ENCODE data around the gene UBIAD1. TPM values are rescaled to one million over a fixed set of nuclear protein-coding genes. Genes with fewer than 3 reads are reported as not detected.
A peak's percentile ranks its signal among the peaks of the same experiment; 100 is the strongest.

The UBIAD1 gene
- total and polyA plus RNA-seq, 10 of the 15 experiments (the other 5 are each of a cell fraction or from before 2014, with no cell fraction given): 4.5 to 23.8 (median 16.0) TPM

- TF ChIP-seq, protein P1, sequence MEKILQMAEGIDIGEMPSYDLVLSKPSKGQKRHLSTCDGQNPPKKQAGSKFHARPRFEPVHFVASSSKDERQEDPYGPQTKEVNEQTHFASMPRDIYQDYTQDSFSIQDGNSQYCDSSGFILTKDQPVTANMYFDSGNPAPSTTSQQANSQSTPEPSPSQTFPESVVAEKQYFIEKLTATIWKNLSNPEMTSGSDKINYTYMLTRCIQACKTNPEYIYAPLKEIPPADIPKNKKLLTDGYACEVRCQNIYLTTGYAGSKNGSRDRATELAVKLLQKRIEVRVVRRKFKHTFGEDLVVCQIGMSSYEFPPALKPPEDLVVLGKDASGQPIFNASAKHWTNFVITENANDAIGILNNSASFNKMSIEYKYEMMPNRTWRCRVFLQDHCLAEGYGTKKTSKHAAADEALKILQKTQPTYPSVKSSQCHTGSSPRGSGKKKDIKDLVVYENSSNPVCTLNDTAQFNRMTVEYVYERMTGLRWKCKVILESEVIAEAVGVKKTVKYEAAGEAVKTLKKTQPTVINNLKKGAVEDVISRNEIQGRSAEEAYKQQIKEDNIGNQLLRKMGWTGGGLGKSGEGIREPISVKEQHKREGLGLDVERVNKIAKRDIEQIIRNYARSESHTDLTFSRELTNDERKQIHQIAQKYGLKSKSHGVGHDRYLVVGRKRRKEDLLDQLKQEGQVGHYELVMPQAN (conservative IDR thresholded peaks at IDR 0.05): no peak
- TF ChIP-seq NFYA (IDR thresholded peaks at IDR 0.05; ENCODE audit: borderline replicate concordance, low read depth, low read length) (no peak), FOS (IDR thresholded peaks at IDR 0.05; ENCODE audit: borderline replicate concordance, extremely low read depth, insufficient read length) (no peak), ZNF622 (IDR thresholded peaks at IDR 0.05) (no peak), RAD21 (IDR thresholded peaks at IDR 0.05; ENCODE audit: insufficient read depth, low read depth, low read length) (peak; percentile 50), STAT1 (conservative IDR thresholded peaks at IDR 0.05) (no peak), CBFB (IDR thresholded peaks at IDR 0.05; ENCODE audit: low read depth) (no peak), HDAC6 (IDR thresholded peaks at IDR 0.05; ENCODE audit: unreplicated experiment) (no peak), RFX5 (IDR thresholded peaks at IDR 0.05; ENCODE audit: low read depth, low read length) (no peak), BACH1 (IDR thresholded peaks at IDR 0.05; ENCODE audit: borderline replicate concordance) (no peak), SMC3 (IDR thresholded peaks at IDR 0.05; ENCODE audit: borderline replicate concordance, low read length) (peak; percentile 64), CEBPB (IDR thresholded peaks at IDR 0.05; ENCODE audit: borderline replicate concordance in 1 of 2, low read depth in 2 of 2, low read length in 2 of 2) (no peak), NR2C2 (IDR thresholded peaks at IDR 0.05; ENCODE audit: borderline replicate concordance, control insufficient read depth, insufficient read length, low read depth) (no peak)
- TF ChIP-seq, protein P2, sequence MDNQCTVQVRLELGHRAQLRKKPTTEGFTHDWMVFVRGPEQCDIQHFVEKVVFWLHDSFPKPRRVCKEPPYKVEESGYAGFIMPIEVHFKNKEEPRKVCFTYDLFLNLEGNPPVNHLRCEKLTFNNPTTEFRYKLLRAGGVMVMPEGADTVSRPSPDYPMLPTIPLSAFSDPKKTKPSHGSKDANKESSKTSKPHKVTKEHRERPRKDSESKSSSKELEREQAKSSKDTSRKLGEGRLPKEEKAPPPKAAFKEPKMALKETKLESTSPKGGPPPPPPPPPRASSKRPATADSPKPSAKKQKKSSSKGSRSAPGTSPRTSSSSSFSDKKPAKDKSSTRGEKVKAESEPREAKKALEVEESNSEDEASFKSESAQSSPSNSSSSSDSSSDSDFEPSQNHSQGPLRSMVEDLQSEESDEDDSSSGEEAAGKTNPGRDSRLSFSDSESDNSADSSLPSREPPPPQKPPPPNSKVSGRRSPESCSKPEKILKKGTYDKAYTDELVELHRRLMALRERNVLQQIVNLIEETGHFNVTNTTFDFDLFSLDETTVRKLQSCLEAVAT (IDR thresholded peaks at IDR 0.05): no peak
These were observed 64.6 kb downstream of the UBIAD1 start (continued) for GRCh38 chr1:11337580-11338073.

Small RNAs within 50 kb of the gene (small RNA-seq; reads per million reads assigned to genes)
- gene RNU6-291P (not detected), gene RPL39P6 (not detected)

Other genes with a start within 250 kb of the UBIAD1 start
- 0.05 TPM in 1 of 2 replicates, not detected in the other for gene MASP2, start 226.0 kb upstream of the UBIAD1 start, total RNA-seq (2014; rRNA removed)
- gene MASP2, start 226.0 kb upstream of the UBIAD1 start, total RNA-seq (2014; rRNA removed; fragmentation: Illumina TruSeq; extraction: Trizol): 0.04 TPM in 1 of 2 replicates, not detected in the other
- gene MASP2, start 226.0 kb upstream of the UBIAD1 start, total RNA-seq (2021): not detected in 2 replicates
- not detected in 2 replicates for gene MASP2, start 226.0 kb upstream of the UBIAD1 start, polyA plus RNA-seq (2011; rRNA removed)
- not detected in 2 replicates for gene MASP2, start 226.0 kb upstream of the UBIAD1 start, polyA plus RNA-seq (2014; fragmentation: Illumina TruSeq; extraction: Trizol)
- gene MASP2, start 226.0 kb upstream of the UBIAD1 start, polyA plus RNA-seq (2014; fragmentation: Nextera tagmentation; extraction: Ambion mirVana): under 1 TPM in 1 of 2 experiments, not detected in 1; 0.06 TPM
- not detected in 2 replicates for gene MASP2, start 226.0 kb upstream of the UBIAD1 start, polyA plus RNA-seq (2014; rRNA removed)
- under 1 TPM in 1 of 2 experiments, not detected in 1; 0.21 TPM for gene MASP2, start 226.0 kb upstream of the UBIAD1 start, polyA plus RNA-seq (2016; fragmentation: Nextera tagmentation; extraction: Ambion mirVana)
- 49.9 and 81.2 TPM in 2 replicates for gene SRM, start 213.2 kb upstream of the UBIAD1 start, total RNA-seq (2014; rRNA removed)
- 40.6 and 43.0 TPM in 2 replicates for gene SRM, start 213.2 kb upstream of the UBIAD1 start, total RNA-seq (2014; rRNA removed; fragmentation: Illumina TruSeq; extraction: Trizol)
- 249 and 255 TPM in 2 replicates for gene SRM, start 213.2 kb upstream of the UBIAD1 start, total RNA-seq (2021)
- gene SRM, start 213.2 kb upstream of the UBIAD1 start, polyA plus RNA-seq (2011; rRNA removed): 11.0 and 22.2 TPM in 2 replicates
- 59.5 and 133 TPM in 2 replicates for gene SRM, start 213.2 kb upstream of the UBIAD1 start, polyA plus RNA-seq (2014; fragmentation: Illumina TruSeq; extraction: Trizol)
- 10 to 100 TPM; 16.7 to 46.6 TPM for gene SRM, start 213.2 kb upstream of the UBIAD1 start, polyA plus RNA-seq (2014; fragmentation: Nextera tagmentation; extraction: Ambion mirVana)
- 142 and 185 TPM in 2 replicates for gene SRM, start 213.2 kb upstream of the UBIAD1 start, polyA plus RNA-seq (2014; rRNA removed)
- gene SRM, start 213.2 kb upstream of the UBIAD1 start, polyA plus RNA-seq (2016; fragmentation: Nextera tagmentation; extraction: Ambion mirVana): 100 to 1,000 TPM in 1 of 2 experiments, 10 to 100 TPM in 1; 81.1 to 155 TPM
- 70.3 and 81.2 TPM in 2 replicates for gene EXOSC10, start 173.3 kb upstream of the UBIAD1 start, total RNA-seq (2014; rRNA removed)
- 54.3 and 58.3 TPM in 2 replicates for gene EXOSC10, start 173.3 kb upstream of the UBIAD1 start, total RNA-seq (2014; rRNA removed; fragmentation: Illumina TruSeq; extraction: Trizol)
- 60.0 and 62.5 TPM in 2 replicates for gene EXOSC10, start 173.3 kb upstream of the UBIAD1 start, total RNA-seq (2021)
- 52.8 and 60.4 TPM in 2 replicates for gene EXOSC10, start 173.3 kb upstream of the UBIAD1 start, polyA plus RNA-seq (2011; rRNA removed)
- gene EXOSC10, start 173.3 kb upstream of the UBIAD1 start, polyA plus RNA-seq (2014; fragmentation: Illumina TruSeq; extraction: Trizol): 75.6 and 78.9 TPM in 2 replicates
- gene EXOSC10, start 173.3 kb upstream of the UBIAD1 start, polyA plus RNA-seq (2014; fragmentation: Nextera tagmentation; extraction: Ambion mirVana): 10 to 100 TPM; 16.2 to 16.7 TPM
- gene EXOSC10, start 173.3 kb upstream of the UBIAD1 start, polyA plus RNA-seq (2014; rRNA removed): 70.7 and 76.0 TPM in 2 replicates
- 10 to 100 TPM; 78.6 to 86.5 TPM for gene EXOSC10, start 173.3 kb upstream of the UBIAD1 start, polyA plus RNA-seq (2016; fragmentation: Nextera tagmentation; extraction: Ambion mirVana)
- gene ANGPTL7, start 83.8 kb upstream of the UBIAD1 start, total RNA-seq (2014; rRNA removed): not detected in 2 replicates
- gene ANGPTL7, start 83.8 kb upstream of the UBIAD1 start, total RNA-seq (2014; rRNA removed; fragmentation: Illumina TruSeq; extraction: Trizol): not detected in 2 replicates
- not detected in 2 replicates for gene ANGPTL7, start 83.8 kb upstream of the UBIAD1 start, total RNA-seq (2021)
- gene ANGPTL7, start 83.8 kb upstream of the UBIAD1 start, polyA plus RNA-seq (2011; rRNA removed): not detected in 2 replicates
- not detected in 2 replicates for gene ANGPTL7, start 83.8 kb upstream of the UBIAD1 start, polyA plus RNA-seq (2014; fragmentation: Illumina TruSeq; extraction: Trizol)
- gene ANGPTL7, start 83.8 kb upstream of the UBIAD1 start, polyA plus RNA-seq (2014; fragmentation: Nextera tagmentation; extraction: Ambion mirVana): not detected
- gene ANGPTL7, start 83.8 kb upstream of the UBIAD1 start, polyA plus RNA-seq (2014; rRNA removed): not detected in 2 replicates
- under 1 TPM in 1 of 2 experiments, not detected in 1; 0.09 TPM for gene ANGPTL7, start 83.8 kb upstream of the UBIAD1 start, polyA plus RNA-seq (2016; fragmentation: Nextera tagmentation; extraction: Ambion mirVana)
- 35.4 and 35.9 TPM in 2 replicates for gene MTOR, start 10.6 kb upstream of the UBIAD1 start, total RNA-seq (2014; rRNA removed)
- gene MTOR, start 10.6 kb upstream of the UBIAD1 start, total RNA-seq (2014; rRNA removed; fragmentation: Illumina TruSeq; extraction: Trizol): 29.2 and 30.4 TPM in 2 replicates
- gene MTOR, start 10.6 kb upstream of the UBIAD1 start, total RNA-seq (2021): 38.4 and 41.8 TPM in 2 replicates
- 18.5 and 30.9 TPM in 2 replicates for gene MTOR, start 10.6 kb upstream of the UBIAD1 start, polyA plus RNA-seq (2011; rRNA removed)
- gene MTOR, start 10.6 kb upstream of the UBIAD1 start, polyA plus RNA-seq (2014; fragmentation: Illumina TruSeq; extraction: Trizol): 32.2 and 32.6 TPM in 2 replicates
- 1 to 10 TPM; 6.6 to 7.5 TPM for gene MTOR, start 10.6 kb upstream of the UBIAD1 start, polyA plus RNA-seq (2014; fragmentation: Nextera tagmentation; extraction: Ambion mirVana)
- gene MTOR, start 10.6 kb upstream of the UBIAD1 start, polyA plus RNA-seq (2014; rRNA removed): 28.9 and 29.2 TPM in 2 replicates
- gene MTOR, start 10.6 kb upstream of the UBIAD1 start, polyA plus RNA-seq (2016; fragmentation: Nextera tagmentation; extraction: Ambion mirVana): 10 to 100 TPM; 24.3 to 26.5 TPM
- under 0.01 TPM in 1 of 2 replicates, not detected in the other for gene DISP3, start 206.0 kb downstream of the UBIAD1 start, total RNA-seq (2014; rRNA removed)
- 0.09 TPM in 2 replicates for gene DISP3, start 206.0 kb downstream of the UBIAD1 start, total RNA-seq (2014; rRNA removed; fragmentation: Illumina TruSeq; extraction: Trizol)
- 0.08 and 0.18 TPM in 2 replicates for gene DISP3, start 206.0 kb downstream of the UBIAD1 start, total RNA-seq (2021)
- gene DISP3, start 206.0 kb downstream of the UBIAD1 start, polyA plus RNA-seq (2011; rRNA removed): 0.07 and 0.09 TPM in 2 replicates
- gene DISP3, start 206.0 kb downstream of the UBIAD1 start, polyA plus RNA-seq (2014; fragmentation: Illumina TruSeq; extraction: Trizol): 0.09 TPM in 1 of 2 replicates, not detected in the other
- not detected for gene DISP3, start 206.0 kb downstream of the UBIAD1 start, polyA plus RNA-seq (2014; fragmentation: Nextera tagmentation; extraction: Ambion mirVana)
- gene DISP3, start 206.0 kb downstream of the UBIAD1 start, polyA plus RNA-seq (2014; rRNA removed): 0.03 and 0.04 TPM in 2 replicates
- under 1 TPM; 0.09 to 0.10 TPM for gene DISP3, start 206.0 kb downstream of the UBIAD1 start, polyA plus RNA-seq (2016; fragmentation: Nextera tagmentation; extraction: Ambion mirVana)

Data from GM12878 (cell line).